Osteoblast (primary cell): ENCODE data around the gene SIPA1L3. TPM values are rescaled to one million over a fixed set of nuclear protein-coding genes. Genes with fewer than 3 reads are reported as not detected.

ENCODE experiments used
- DNase-seq: peaks from one replicate; pipeline ENCODE4 v3.0.0; 2011; ENCODE audit warnings: low spot score, mixed read lengths; ENCODE audit not compliant: insufficient read length; ENCODE audit errors: missing footprints
- H2AFZ ChIP-seq: 2 replicates; pipeline ENCODE4 v1.6.0; 2011; ENCODE audit warnings: mild to moderate bottlenecking, low read length
- H3K27ac ChIP-seq: 2 replicates; pipeline ENCODE4 v1.5.1; 2011; ENCODE audit warnings: mild to moderate bottlenecking, low read depth, low read length, moderate library complexity
- H3K27me3 ChIP-seq: 2 replicates; pipeline ENCODE4 v1.6.0; 2012; ENCODE audit warnings: mild to moderate bottlenecking, control low read depth, inconsistent platforms, low read length, moderate library complexity; ENCODE audit not compliant: insufficient read depth
- H3K36me3 ChIP-seq: 2 replicates; pipeline ENCODE4 v1.5.1; 2011; ENCODE audit warnings: mild to moderate bottlenecking, low read length, control low read depth, moderate library complexity; ENCODE audit not compliant: insufficient read depth
- H3K4me1 ChIP-seq: 2 replicates; pipeline ENCODE4 v1.5.1; 2011; ENCODE audit warnings: mild to moderate bottlenecking, low read length, control low read depth, moderate library complexity; ENCODE audit not compliant: insufficient read depth
- H3K4me2 ChIP-seq: 2 replicates; pipeline ENCODE4 v1.6.0; 2011; ENCODE audit warnings: mild to moderate bottlenecking, low read length; ENCODE audit not compliant: insufficient read depth
- H3K4me3 ChIP-seq: fragments of 200-600 bp; sonication (generic); 3 replicates; pipeline ENCODE4 v1.5.1; 2012; ENCODE audit warnings: mild to moderate bottlenecking, low read length, inconsistent platforms; ENCODE audit not compliant: insufficient read depth
- H3K79me2 ChIP-seq: 2 replicates; pipeline ENCODE4 v1.6.0; 2012; ENCODE audit warnings: mild to moderate bottlenecking, low read length, control low read depth, inconsistent platforms; ENCODE audit not compliant: insufficient read depth
- H3K9me3 ChIP-seq: 2 replicates; pipeline ENCODE4 v1.5.1; 2011; ENCODE audit warnings: low read depth, low read length, control low read depth
- H4K20me1 ChIP-seq: 2 replicates; pipeline ENCODE4 v1.6.0; 2012; ENCODE audit warnings: mild to moderate bottlenecking, low read length, control low read depth; ENCODE audit not compliant: insufficient read depth
- CTCF ChIP-seq: IDR thresholded peaks from 2 replicates; pipeline ENCODE4 v1.5.1; 2011; ENCODE audit warnings: mild to moderate bottlenecking, low read depth, low read length, moderate library complexity; ENCODE audit errors: extremely low read depth
- total RNA-seq: library from RNA; depleted of rRNA; stranded (reverse); fragments of >200 nt; gene quantifications from 2 replicates; pipeline ENCODE4 v1.2.3, GENCODE V29; 2012

SIPA1L3 gene
- total RNA-seq, 1 donor, result 17.4 TPM

GRCh38 chr19:37943480-37943879 is 36.5 kb downstream of the SIPA1L3 start:
- H4K20me1 ChIP-seq, result peaks cover 7% of the 10 kb centered on the region
- H3K27ac ChIP-seq, result no peak overlapping the region
- H3K9me3 ChIP-seq, result no peaks in the 10 kb centered on the region
- no peaks in the 10 kb centered on the region for H3K4me1 ChIP-seq
- peaks cover 13% of the 10 kb centered on the region for H3K36me3 ChIP-seq
- DNase-seq, result no peak
- H3K79me2 ChIP-seq, result peaks cover 97% of the 10 kb centered on the region
- no peak overlapping the region for H3K4me2 ChIP-seq
- no peak for TF ChIP-seq CTCF
- H3K27me3 ChIP-seq, result no peaks in the 10 kb centered on the region
- H3K4me3 ChIP-seq, result no peak overlapping the region
- H2AFZ ChIP-seq, result no peak overlapping the region

GRCh38 chr19:37946132-37946531 is 39.1 kb downstream of the SIPA1L3 start:
- H3K79me2 ChIP-seq, result peaks cover 96% of the 10 kb centered on the region
- no peak for TF ChIP-seq CTCF
- H4K20me1 ChIP-seq, result peaks cover 10% of the 10 kb centered on the region
- peaks cover 4% of the 10 kb centered on the region for H3K4me1 ChIP-seq
- no peak overlapping the region for H3K27ac ChIP-seq
- H3K27me3 ChIP-seq, result no peaks in the 10 kb centered on the region
- peaks cover 13% of the 10 kb centered on the region for H3K36me3 ChIP-seq
- H3K4me3 ChIP-seq, result no peak overlapping the region
- DNase-seq, result no peak
- H2AFZ ChIP-seq, result no peak overlapping the region
- H3K4me2 ChIP-seq, result no peak overlapping the region
- no peaks in the 10 kb centered on the region for H3K9me3 ChIP-seq

- peaks cover 94% of the 10 kb centered on the region for H3K79me2 ChIP-seq
- H3K27me3 ChIP-seq, result no peaks in the 10 kb centered on the region
- DNase-seq, result no peak
- H4K20me1 ChIP-seq, result peaks cover 6% of the 10 kb centered on the region
- no peaks in the 10 kb centered on the region for H3K9me3 ChIP-seq
- no peak overlapping the region for H3K4me2 ChIP-seq
- H3K36me3 ChIP-seq, result peaks cover 6% of the 10 kb centered on the region
- TF ChIP-seq CTCF, result no peak
- no peak overlapping the region for H3K27ac ChIP-seq
- no peak overlapping the region for H3K4me3 ChIP-seq
- peaks cover 9% of the 10 kb centered on the region for H3K4me1 ChIP-seq
- no peak overlapping the region for H2AFZ ChIP-seq
Measured at GRCh38 chr19:37947778-37948177, 40.8 kb downstream of the SIPA1L3 start.

GRCh38 chr19:37948362-37948761 is 41.4 kb downstream of the SIPA1L3 start:
- Histone ChIP-seq H3K4me1 (peaks cover 15% of the 10 kb centered on the region), H3K4me3 (no peak overlapping the region), H3K4me2 (no peak overlapping the region), H4K20me1 (peaks cover 6% of the 10 kb centered on the region), H3K27ac (no peak overlapping the region), H3K79me2 (peaks cover 94% of the 10 kb centered on the region), H2AFZ (no peak overlapping the region), H3K9me3 (no peaks in the 10 kb centered on the region), H3K36me3 (peaks cover 4% of the 10 kb centered on the region), H3K27me3 (no peaks in the 10 kb centered on the region)
- no peak for TF ChIP-seq CTCF
- DNase-seq, result no peak
